Hair follicular keratinocyte (primary cell): Measurements from ENCODE around the gene MRPS27. TPM values are rescaled to one million over a fixed set of nuclear protein-coding genes. Genes with fewer than 3 reads are reported as not detected.

Source experiments
- total RNA-seq: library from RNA; depleted of rRNA; stranded (reverse); fragments of >200 nt; gene quantifications from 2 replicates; pipeline ENCODE4 v1.2.3, GENCODE V29; 2015

The MRPS27 gene
- total RNA-seq, result 72.7 and 105 TPM in 2 replicates

DNA sequence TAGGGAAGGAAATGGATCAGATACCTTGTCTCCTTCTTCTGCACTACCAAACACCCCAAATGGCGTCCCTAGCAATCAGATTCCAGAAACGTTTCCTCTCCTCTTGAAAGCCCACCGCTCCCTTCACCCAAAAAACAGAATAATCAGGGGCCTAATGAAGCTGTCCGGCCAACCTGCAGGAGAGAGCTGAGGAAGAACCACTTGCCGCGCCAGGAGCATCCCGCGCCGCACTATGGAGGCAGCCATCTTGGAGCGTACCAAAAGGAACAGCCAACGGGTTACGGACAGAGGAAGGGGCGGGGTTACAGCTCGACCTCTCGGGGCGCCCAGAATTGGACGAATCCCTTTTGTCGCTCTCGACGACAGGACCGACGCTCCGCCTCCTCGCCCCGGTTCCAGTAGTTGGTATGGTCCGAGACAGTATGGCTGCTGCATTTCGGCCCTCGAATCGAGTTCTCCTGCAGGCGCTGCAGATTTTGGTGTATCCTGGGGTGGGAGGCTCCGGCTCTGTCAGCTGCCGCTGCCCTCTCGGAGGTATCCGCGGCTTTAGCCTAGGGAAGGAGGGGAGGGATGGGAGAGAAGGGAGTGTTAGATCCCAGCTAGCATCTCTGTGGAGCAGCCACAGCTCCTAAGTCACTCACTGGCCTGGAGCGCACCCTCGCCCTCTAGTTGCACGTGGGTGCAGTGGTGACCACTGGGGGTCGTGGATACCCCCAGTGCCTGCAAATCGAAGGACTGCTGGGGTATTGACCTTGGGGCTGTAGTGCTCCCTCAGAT, at the start of gene MRPS27, which contains the start of gene PTCD2:
Gene MRPS27 (minus strand): TSS at position 265 of the 777 bp plus-strand sequence. CDS start 19 bp downstream, at position 246.
Gene PTCD2 (plus strand): TSS at position 398 of the 777 bp plus-strand sequence. CDS start 10 bp downstream, at position 408.

Other genes with a start within 250 kb of the MRPS27 start
- gene MAP1B, start 212.8 kb downstream of the MRPS27 start, total RNA-seq, result 8.4 and 30.1 TPM in 2 replicates
- gene PTCD2, start 133 bp upstream of the MRPS27 start, total RNA-seq, result 6.7 and 13.0 TPM in 2 replicates
- not detected in 2 replicates for gene ZNF366, start 187.2 kb upstream of the MRPS27 start, total RNA-seq